ENCODE results near the gene TBC1D5. TPM values are rescaled to one million over a fixed set of nuclear protein-coding genes. Genes with fewer than 3 reads are reported as not detected.

The TBC1D5 gene
- total and polyA plus RNA-seq, 2 of the 4 experiments (the other 2 are of a cell fraction) = 16.4 to 57.0 TPM

- POLR2A ChIA-PET (ENCODE audit: unreplicated experiment) = no interaction called here
- in situ Hi-C loops (cut with MboI; ENCODE audit: low sequenced_read_pairs) (loop anchor here (25.0 kb wide), 1 partner anchor 487 kb away; no protein-coding TSS in a partner anchor), intact Hi-C loops (cut with micrococcal nuclease) (no loop called here), dilution Hi-C loops (cut with HindIII; ENCODE audit: low sequenced_read_pairs, unreplicated experiment) (no loop called here)
- Histone ChIP-seq H3K56ac (ENCODE audit: extremely low read depth, insufficient read depth, low read length) (no peak overlapping the region), H3K4me3 (ENCODE audit: insufficient read depth, low read depth, low read length) (no peak overlapping the region), H2BK15ac (ENCODE audit: low read depth, low read length) (no peak overlapping the region), H3K18ac (ENCODE audit: low read depth, low read length) (no peak overlapping the region), H2AFZ (replicated peaks; ENCODE audit: low read length, poor library complexity) (no peak overlapping the region), H4K5ac (ENCODE audit: low read depth, low read length) (no peak overlapping the region), H3K14ac (replicated peaks; ENCODE audit: low read depth, low read length) (no peak overlapping the region), H4K8ac (ENCODE audit: low read depth in 2 of 2, low read length in 2 of 2) (no peak overlapping the region), H3K9me3 (ENCODE audit: control insufficient read depth, insufficient read depth, low read length) (no peaks in the 10 kb centered on the region), H3K4me1 (ENCODE audit: control insufficient read depth, insufficient read depth, low read length) (peaks cover 4% of the 10 kb centered on the region), H3K79me1 (ENCODE audit: low read depth in 1 of 2, low read length in 2 of 2) (no peaks in the 10 kb centered on the region; a peak in 1 of 4 replicates), H2AK9ac (replicated peaks; ENCODE audit: low read depth, low read length, poor library complexity) (no peak overlapping the region), H3K4me2 (ENCODE audit: low read depth, low read length) (no peak overlapping the region), H3K9me1 (ENCODE audit: insufficient read depth, low read length) (no peaks in the 10 kb centered on the region), H2BK120ac (ENCODE audit: low read depth, low read length) (no peak overlapping the region), H4K91ac (ENCODE audit: insufficient read depth, low read depth, low read length) (no peak overlapping the region), H2AK5ac (ENCODE audit: low read depth, low read length) (no peak overlapping the region), H3K9ac (ENCODE audit: low read depth, low read length) (no peak overlapping the region), H2BK5ac (ENCODE audit: low read depth, low read length, poor library complexity, severe bottlenecking) (no peak overlapping the region), H3K23ac (ENCODE audit: low read depth, low read length) (no peak overlapping the region), H2BK20ac (ENCODE audit: low read depth, low read length) (no peak overlapping the region), H4K20me1 (ENCODE audit: insufficient read depth, low read length) (no peaks in the 10 kb centered on the region), H3K36me3 (ENCODE audit: control insufficient read depth, insufficient read depth, low read length) (0 out of 2 replicates have a peak, but pooled peaks cover 1% of the 10 kb centered on the region), H3K27ac (ENCODE audit: insufficient read depth, low read length) (no peak overlapping the region), H3K27me3 (ENCODE audit: control insufficient read depth, insufficient read depth, low read length) (no peaks in the 10 kb centered on the region), H3K4ac (ENCODE audit: low read depth, low read length) (no peak overlapping the region)
- CTCF ChIA-PET = no interaction called here
- BruUV-seq (replicated peaks) = no TSS peak
- WGBS, 2 experiments (ENCODE audit: extremely low coverage in 2 of 2, insufficient read length in 1 of 2) = no CpG with 5 or more reads among the region's 2 CpGs
- ATAC-seq (ENCODE audit: low read depth) (no peak), DNase-seq (no peak)
- TF ChIP-seq MXI1 (IDR thresholded peaks at IDR 0.05; ENCODE audit: borderline replicate concordance, low read depth, low read length) (no peak), BHLHE40 (IDR thresholded peaks at IDR 0.05; ENCODE audit: low read depth, low read length) (no peak), ELK1 (IDR thresholded peaks at IDR 0.05; ENCODE audit: borderline replicate concordance, low read depth, low read length) (no peak), RCOR1 (IDR thresholded peaks at IDR 0.05; ENCODE audit: insufficient replicate concordance, low read length) (no peak), USF2 (IDR thresholded peaks at IDR 0.05; ENCODE audit: low read depth, low read length) (no peak), CHD1 (IDR thresholded peaks at IDR 0.05; ENCODE audit: low read depth, low read length) (no peak), CEBPB (IDR thresholded peaks at IDR 0.05; ENCODE audit: low read depth, low read length) (no peak), FOS (IDR thresholded peaks at IDR 0.05; ENCODE audit: low read depth, low read length) (no peak), MAZ (IDR thresholded peaks at IDR 0.05; ENCODE audit: borderline replicate concordance, low read depth, low read length) (no peak), CTCF (conservative IDR thresholded peaks at IDR 0.05; ENCODE audit: low read depth, low read length) (no peak), RAD21 (IDR thresholded peaks at IDR 0.05; ENCODE audit: low read length) (no peak), NFE2L2 (IDR thresholded peaks at IDR 0.05; ENCODE audit: low read depth, low read length) (no peak), POLR2A (IDR thresholded peaks at IDR 0.05; ENCODE audit: low read depth, low read length) (no peak), SMC3 (IDR thresholded peaks at IDR 0.05; ENCODE audit: low read depth, low read length) (no peak), MAFK (IDR thresholded peaks at IDR 0.05; ENCODE audit: low read depth, low read length) (no peak), RFX5 (IDR thresholded peaks at IDR 0.05; ENCODE audit: low read depth, low read length) (no peak)
These were observed 117.3 kb downstream of the TBC1D5 start for GRCh38 chr3:17625133-17625532.

All from IMR-90 (cell line).